IPS-18a (cell line): ENCODE results near the gene CA12.
"Not testable (repeated sequence)": the region's sequence is repeated elsewhere in the genome, so short reads cannot be mapped to it uniquely, and the experiment has no call there.

Experiments used
- H3K27ac ChIP-seq: one replicate; pipeline ENCODE4 v1.5.1; 2013; ENCODE audit warnings: low read length
- H3K27me3 ChIP-seq: one replicate; pipeline ENCODE4 v1.6.1; 2013; ENCODE audit warnings: mild to moderate bottlenecking, low read length; ENCODE audit not compliant: control insufficient read depth, insufficient read depth
- H3K36me3 ChIP-seq: one replicate; pipeline ENCODE4 v1.6.1; 2013; ENCODE audit warnings: low read depth, low read length; ENCODE audit not compliant: control insufficient read depth
- H3K4me1 ChIP-seq: one replicate; pipeline ENCODE4 v1.6.1; 2013; ENCODE audit warnings: low read depth, low read length; ENCODE audit not compliant: control insufficient read depth
- H3K4me3 ChIP-seq: one replicate; pipeline ENCODE4 v1.5.1; 2013; ENCODE audit warnings: low read length
- H3K9ac ChIP-seq: one replicate; pipeline ENCODE4 v1.6.1; 2013; ENCODE audit warnings: mild to moderate bottlenecking, low read length, moderate library complexity
- H3K9me3 ChIP-seq: one replicate; pipeline ENCODE4 v1.6.1; 2013; ENCODE audit warnings: low read depth, low read length; ENCODE audit not compliant: control insufficient read depth

CA12 gene

GRCh38 chr15:63351170-63351569, 30.5 kb downstream of the CA12 start:
- H3K36me3 ChIP-seq = no peaks in the 10 kb centered on the region
- no peaks in the 10 kb centered on the region for H3K27me3 ChIP-seq
- no peaks in the 10 kb centered on the region for H3K9me3 ChIP-seq
- no peaks in the 10 kb centered on the region for H3K4me1 ChIP-seq
- no peak overlapping the region for H3K27ac ChIP-seq
- no peak overlapping the region for H3K9ac ChIP-seq
- H3K4me3 ChIP-seq = no peak overlapping the region

- Histone ChIP-seq H3K9me3 (no peaks in the 10 kb centered on the region), H3K27ac (no peak overlapping the region), H3K4me3 (no peak overlapping the region), H3K36me3 (no peaks in the 10 kb centered on the region), H3K27me3 (no peaks in the 10 kb centered on the region), H3K4me1 (no peaks in the 10 kb centered on the region), H3K9ac (no peak overlapping the region)
These were observed 31.4 kb downstream of the CA12 start for GRCh38 chr15:63350178-63350621.

- Histone ChIP-seq H3K36me3 (no peaks in the 10 kb centered on the region), H3K27ac (no peak overlapping the region), H3K4me3 (no peak overlapping the region), H3K9ac (no peak overlapping the region), H3K4me1 (no peaks in the 10 kb centered on the region), H3K27me3 (no peaks in the 10 kb centered on the region), H3K9me3 (no peaks in the 10 kb centered on the region)
These were observed 32.0 kb downstream of the CA12 start for GRCh38 chr15:63349621-63350020.

GRCh38 chr15:63349156-63349555, 32.5 kb downstream of the CA12 start:
- no peaks in the 10 kb centered on the region for H3K9me3 ChIP-seq
- no peaks in the 10 kb centered on the region for H3K4me1 ChIP-seq
- no peak overlapping the region for H3K9ac ChIP-seq
- H3K27me3 ChIP-seq = no peaks in the 10 kb centered on the region
- no peak overlapping the region for H3K4me3 ChIP-seq
- H3K27ac ChIP-seq = no peak overlapping the region
- H3K36me3 ChIP-seq = no peaks in the 10 kb centered on the region

GRCh38 chr15:63348392-63348791, 33.3 kb downstream of the CA12 start:
- Histone ChIP-seq H3K27me3 (no peaks in the 10 kb centered on the region), H3K9me3 (no peaks in the 10 kb centered on the region), H3K9ac (no peak overlapping the region), H3K4me3 (no peak overlapping the region), H3K27ac (no peak overlapping the region), H3K4me1 (no peaks in the 10 kb centered on the region), H3K36me3 (no peaks in the 10 kb centered on the region)

- H3K36me3 ChIP-seq = no peaks in the 10 kb centered on the region
These were observed 34.4 kb downstream of the CA12 start for GRCh38 chr15:63347074-63347857.

GRCh38 chr15:63345391-63345752, 36.3 kb downstream of the CA12 start:
- Histone ChIP-seq H3K27ac (no peak overlapping the region), H3K9me3 (no peaks in the 10 kb centered on the region), H3K27me3 (no peaks in the 10 kb centered on the region), H3K4me1 (peaks cover 12% of the 10 kb centered on the region), H3K36me3 (no peaks in the 10 kb centered on the region), H3K9ac (no peak overlapping the region), H3K4me3 (no peak overlapping the region)

More at GRCh38 chr15:63347074-63347857, 34.4 kb downstream of the CA12 start:
- no peak overlapping the region for H3K9ac ChIP-seq
- H3K4me3 ChIP-seq = no peak overlapping the region
- H3K27ac ChIP-seq = no peak overlapping the region
- no peaks in the 10 kb centered on the region for H3K9me3 ChIP-seq
- H3K27me3 ChIP-seq = no peaks in the 10 kb centered on the region
- no peaks in the 10 kb centered on the region for H3K4me1 ChIP-seq

GRCh38 chr15:63344731-63345390, 36.8 kb downstream of the CA12 start:
- Histone ChIP-seq H3K27me3 (no peaks in the 10 kb centered on the region), H3K4me1 (peaks cover 17% of the 10 kb centered on the region), H3K9me3 (no peaks in the 10 kb centered on the region), H3K27ac (no peak overlapping the region), H3K9ac (no peak overlapping the region), H3K36me3 (no peaks in the 10 kb centered on the region), H3K4me3 (no peak overlapping the region)

- H3K4me3 ChIP-seq, H3K9ac ChIP-seq: not testable (repeated sequence)
These were observed 38.6 kb downstream of the CA12 start for GRCh38 chr15:63342996-63343562.

GRCh38 chr15:63341898-63342297, 39.7 kb downstream of the CA12 start:
- Histone ChIP-seq H3K4me1 (peaks cover 30% of the 10 kb centered on the region), H3K4me3 (no peak overlapping the region), H3K9ac (no peak overlapping the region), H3K27ac (no peak overlapping the region), H3K9me3 (no peaks in the 10 kb centered on the region), H3K36me3 (no peaks in the 10 kb centered on the region), H3K27me3 (no peaks in the 10 kb centered on the region)

More at GRCh38 chr15:63342996-63343562, 38.6 kb downstream of the CA12 start:
- not testable (repeated sequence) for H3K27ac ChIP-seq, H3K9me3 ChIP-seq, H3K36me3 ChIP-seq, H3K27me3 ChIP-seq
- peaks cover 30% of the 10 kb centered on the region for H3K4me1 ChIP-seq

GRCh38 chr15:63340878-63341277, 40.8 kb downstream of the CA12 start:
- Histone ChIP-seq H3K9me3 (no peaks in the 10 kb centered on the region), H3K27ac (no peak overlapping the region), H3K27me3 (no peaks in the 10 kb centered on the region), H3K36me3 (no peaks in the 10 kb centered on the region), H3K4me1 (peaks cover 30% of the 10 kb centered on the region), H3K9ac (no peak overlapping the region), H3K4me3 (no peak overlapping the region)
